HepG2 (cell line): ENCODE measurements around the gene SOCS3. TPM values are rescaled to one million over a fixed set of nuclear protein-coding genes. Genes with fewer than 3 reads are reported as not detected.

Experiments used
- ARHGAP35 ChIP-seq: sonication (generic); formaldehyde crosslinking; IDR thresholded peaks from 2 replicates; pipeline ENCODE4 v1.9.0; 2022; ENCODE audit warnings: mild to moderate bottlenecking, inconsistent platforms, moderate library complexity, missing genetic modification reagents, borderline replicate concordance
- CHCHD3 ChIP-seq: sonication (generic); formaldehyde crosslinking; IDR thresholded peaks from 2 replicates; pipeline ENCODE4 v1.8.0; 2022; ENCODE audit warnings: mild to moderate bottlenecking, missing genetic modification reagents, moderate library complexity
- E2F2 ChIP-seq: sonication (generic); formaldehyde crosslinking; IDR thresholded peaks from 2 replicates; pipeline ENCODE4 v1.4.0; 2020; ENCODE audit warnings: missing genetic modification reagents, borderline replicate concordance
- ESRRA ChIP-seq: sonication (generic); formaldehyde crosslinking; IDR thresholded peaks from 2 replicates; pipeline ENCODE4 v1.5.1; 2020; ENCODE audit warnings: mild to moderate bottlenecking, low read depth, missing genetic modification reagents
- LCORL ChIP-seq, 2 experiments: fragments of 450-650 bp in 1 of 2; sonication (generic) in 1 of 2; formaldehyde crosslinking in 1 of 2; IDR thresholded peaks; 2 replicates each; pipeline versions ENCODE4 v1.5.0 to v1.6.1; 2017 to 2020; ENCODE audit warnings: antibody characterized with exemption in 1 of 2, missing genetic modification reagents in 1 of 2
- NCOA2 ChIP-seq: sonication (generic); formaldehyde crosslinking; IDR thresholded peaks from 2 replicates; pipeline ENCODE4 v1.8.0; 2022; ENCODE audit warnings: inconsistent platforms
- NR2F6 ChIP-seq, 2 experiments: IDR thresholded peaks; 2 replicates each; pipeline ENCODE4 v1.6.1; 2016; ENCODE audit warnings: antibody characterized with exemption in 1 of 2, mild to moderate bottlenecking in 1 of 2
- RXRA ChIP-seq: sonication (generic); formaldehyde crosslinking; IDR thresholded peaks from 2 replicates; pipeline ENCODE4 v1.5.1; 2020; ENCODE audit warnings: missing genetic modification reagents
- SALL2 ChIP-seq: sonication (generic); formaldehyde crosslinking; IDR thresholded peaks from 2 replicates; pipeline ENCODE4 v1.8.1; 2023; ENCODE audit warnings: mild to moderate bottlenecking, missing genetic modification reagents, inconsistent platforms
- TCF12 ChIP-seq, 2 experiments: fragments of 450-650 bp in 1 of 2; sonication (generic) in 1 of 2; formaldehyde crosslinking in 1 of 2; IDR thresholded peaks; 2 replicates each; pipeline versions ENCODE4 v1.6.1 to v1.8.0; 2017 to 2022; ENCODE audit warnings: antibody characterized with exemption in 1 of 2, mild to moderate bottlenecking in 1 of 2, missing genetic modification reagents in 1 of 2, moderate library complexity in 1 of 2
- UBTF ChIP-seq: sonication (generic); formaldehyde crosslinking; IDR thresholded peaks from 2 replicates; pipeline ENCODE4 v1.4.0; 2020; ENCODE audit warnings: mild to moderate bottlenecking, missing genetic modification reagents
- ZFP90 ChIP-seq: sonication (generic); formaldehyde crosslinking; IDR thresholded peaks from 2 replicates; pipeline ENCODE4 v1.8.0; 2022; ENCODE audit warnings: missing genetic modification reagents, mild to moderate bottlenecking, inconsistent platforms, borderline replicate concordance
- ZNF451 ChIP-seq: sonication (generic); formaldehyde crosslinking; IDR thresholded peaks from 2 replicates; pipeline ENCODE4 v1.5.0; 2020; ENCODE audit warnings: mild to moderate bottlenecking, missing genetic modification reagents
- ZNF790 ChIP-seq: sonication (generic); formaldehyde crosslinking; IDR thresholded peaks from 2 replicates; pipeline ENCODE4 v1.8.0; 2022; ENCODE audit warnings: missing genetic modification reagents, mild to moderate bottlenecking, borderline replicate concordance
- polyA plus RNA-seq, 8 experiments: library from polyadenylated mRNA; depleted of rRNA in 3 of 8; stranded (reverse) in 7 of 8; unstranded in 1 of 8; fragments of >200 nt; fragmentation: Illumina TruSeq in 4 of 8; extraction: Trizol in 4 of 8; gene quantifications; 2 replicates each; pipeline versions ENCODE4 v1.2.1 to v1.2.3, GENCODE V29; 2011 to 2016; ENCODE audit warnings: low read depth in 4 of 8, missing spikeins in 1 of 8, mixed read lengths in 1 of 8; ENCODE audit not compliant: insufficient read depth in 1 of 8
- total RNA-seq, 5 experiments: library from RNA; depleted of rRNA; stranded (reverse); fragments of >200 nt; fragmentation: Illumina TruSeq; extraction: Trizol; gene quantifications; 2 replicates each; pipeline ENCODE4 v1.2.3, GENCODE V29; 2016; ENCODE audit warnings: low read depth in 1 of 5
- TF ChIP-seq, protein P1 (sequence below): sonication (generic); formaldehyde crosslinking; IDR thresholded peaks from 2 replicates; pipeline ENCODE4 v1.5.0; 2020; ENCODE audit warnings: missing genetic modification reagents
- TF ChIP-seq, protein P2 (sequence below): sonication (generic); formaldehyde crosslinking; IDR thresholded peaks from 2 replicates; pipeline ENCODE4 v1.5.1; 2020; ENCODE audit warnings: mild to moderate bottlenecking, missing genetic modification reagents

The SOCS3 gene
- total and polyA plus RNA-seq, 2 of the 13 experiments (the other 11 are each of a cell fraction or from before 2014, with no cell fraction given), result 0.77 to 2.4 TPM

GRCh38 chr17:78378225-78379130 is 18.6 kb upstream of the SOCS3 start, which contains the start of gene PGS1 (continued):
- TF ChIP-seq NCOA2 (CRISPR knock-in tag), result peak; percentile 66; the same call in 1 of the 2 replicates
- TF ChIP-seq NR2F6 (IDR thresholded peaks at IDR 0.05), result no peak
- peak; percentile 40; the same call in 1 of the 2 replicates for TF ChIP-seq NR2F6 (CRISPR knock-in tag; IDR thresholded peaks at IDR 0.05)
- TF ChIP-seq RXRA, result peak; percentile 44
- TF ChIP-seq LCORL (IDR thresholded peaks at IDR 0.05), result no peak
- TF ChIP-seq LCORL (CRISPR knock-in tag; IDR thresholded peaks at IDR 0.05), result peak; percentile 86
- TF ChIP-seq, protein P1, sequence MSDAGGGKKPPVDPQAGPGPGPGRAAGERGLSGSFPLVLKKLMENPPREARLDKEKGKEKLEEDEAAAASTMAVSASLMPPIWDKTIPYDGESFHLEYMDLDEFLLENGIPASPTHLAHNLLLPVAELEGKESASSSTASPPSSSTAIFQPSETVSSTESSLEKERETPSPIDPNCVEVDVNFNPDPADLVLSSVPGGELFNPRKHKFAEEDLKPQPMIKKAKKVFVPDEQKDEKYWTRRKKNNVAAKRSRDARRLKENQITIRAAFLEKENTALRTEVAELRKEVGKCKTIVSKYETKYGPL (CRISPR knock-in tag), result no peak
- TF ChIP-seq ESRRA (CRISPR knock-in tag), result no peak
- TF ChIP-seq UBTF (CRISPR knock-in tag), result peak; percentile 85
- peak; percentile 78; the same call in 1 of the 2 replicates for TF ChIP-seq E2F2 (CRISPR knock-in tag)
- peak; percentile 89 for TF ChIP-seq ZNF790
- TF ChIP-seq ZNF451, result no peak
- TF ChIP-seq SALL2 (CRISPR knock-in tag), result peak; percentile 89
- TF ChIP-seq, protein P2, sequence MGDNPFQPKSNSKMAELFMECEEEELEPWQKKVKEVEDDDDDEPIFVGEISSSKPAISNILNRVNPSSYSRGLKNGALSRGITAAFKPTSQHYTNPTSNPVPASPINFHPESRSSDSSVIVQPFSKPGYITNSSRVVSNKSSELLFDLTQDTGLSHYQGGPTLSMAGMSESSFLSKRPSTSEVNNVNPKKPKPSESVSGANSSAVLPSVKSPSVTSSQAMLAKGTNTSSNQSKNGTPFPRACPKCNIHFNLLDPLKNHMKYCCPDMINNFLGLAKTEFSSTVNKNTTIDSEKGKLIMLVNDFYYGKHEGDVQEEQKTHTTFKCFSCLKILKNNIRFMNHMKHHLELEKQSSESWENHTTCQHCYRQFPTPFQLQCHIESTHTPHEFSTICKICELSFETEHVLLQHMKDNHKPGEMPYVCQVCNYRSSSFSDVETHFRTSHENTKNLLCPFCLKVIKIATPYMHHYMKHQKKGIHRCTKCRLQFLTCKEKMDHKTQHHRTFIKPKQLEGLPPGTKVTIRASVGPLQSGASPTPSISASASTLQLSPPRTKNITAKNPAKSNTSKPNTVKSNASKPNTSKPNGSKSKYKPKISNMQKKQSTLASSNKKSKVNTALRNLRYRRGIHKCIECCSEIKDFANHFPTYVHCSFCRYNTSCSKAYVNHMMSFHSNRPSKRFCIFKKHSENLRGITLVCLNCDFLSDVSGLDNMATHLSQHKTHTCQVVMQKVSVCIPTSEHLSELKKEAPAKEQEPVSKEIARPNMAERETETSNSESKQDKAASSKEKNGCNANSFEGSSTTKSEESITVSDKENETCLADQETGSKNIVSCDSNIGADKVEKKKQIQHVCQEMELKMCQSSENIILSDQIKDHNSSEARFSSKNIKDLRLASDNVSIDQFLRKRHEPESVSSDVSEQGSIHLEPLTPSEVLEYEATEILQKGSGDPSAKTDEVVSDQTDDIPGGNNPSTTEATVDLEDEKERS (CRISPR knock-in tag), result no peak
- peak; percentile 86; the same call in 1 of the 2 replicates for TF ChIP-seq CHCHD3 (CRISPR knock-in tag)
- TF ChIP-seq ARHGAP35 (CRISPR knock-in tag), result peak; percentile 79; the same call in 1 of the 2 replicates
- peak; percentile 80; the same call in 1 of the 2 replicates for TF ChIP-seq ZFP90 (CRISPR knock-in tag)
- no peak for TF ChIP-seq TCF12 (IDR thresholded peaks at IDR 0.05)
- peak; percentile 98 for TF ChIP-seq TCF12 (CRISPR knock-in tag; IDR thresholded peaks at IDR 0.05)
